ENCODE data around the gene EMC10. TPM values are rescaled to one million over a fixed set of nuclear protein-coding genes. Genes with fewer than 3 reads are reported as not detected.

EMC10 gene
- total and polyA plus RNA-seq, 2 of the 4 experiments (the other 2 are of a cell fraction) = 11.3 to 90.9 TPM

DNA sequence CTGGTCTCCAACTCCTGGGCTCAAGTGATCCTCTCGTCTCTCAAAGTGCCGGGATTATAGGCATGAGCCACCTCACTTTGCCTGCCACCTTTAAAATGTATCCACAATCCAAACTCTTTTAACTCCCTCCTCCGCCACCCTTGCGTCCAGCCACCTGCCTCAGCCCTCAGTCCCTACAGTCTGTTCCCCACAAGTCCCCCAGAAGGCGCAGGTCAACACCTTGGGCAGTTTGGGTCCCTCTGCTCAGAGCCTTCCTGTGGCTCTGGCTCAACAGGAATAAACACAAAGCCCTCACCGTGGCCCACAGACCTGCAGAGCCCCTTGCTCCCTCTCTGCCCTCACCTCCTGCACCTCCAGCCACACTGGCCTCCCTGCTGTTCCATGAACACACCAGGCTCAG, 7.5 kb upstream of the EMC10 start:
- WGBS, 2 experiments (ENCODE audit: extremely low coverage in 2 of 2, insufficient read length in 1 of 2) = 75% methylated on average over 3 of the region's 6 CpGs; no CpG with 5 or more reads in 1 of the 2 experiments

More for the DNA sequence above, 7.5 kb upstream of the EMC10 start:
- no peak overlapping the region for H3K23ac ChIP-seq (ENCODE audit: low read depth, low read length)
- no peak overlapping the region for H2BK5ac ChIP-seq (ENCODE audit: low read depth, low read length, poor library complexity, severe bottlenecking)
- H3K27me3 ChIP-seq (ENCODE audit: control insufficient read depth, insufficient read depth, low read length) = peaks cover 2% of the 10 kb centered on the region; the same call in 1 of the 2 replicates
- H3K4me1 ChIP-seq (ENCODE audit: control insufficient read depth, insufficient read depth, low read length) = no peaks in the 10 kb centered on the region
- no peak overlapping the region for H3K9ac ChIP-seq (ENCODE audit: low read depth, low read length)
- no peak overlapping the region for H2AK5ac ChIP-seq (ENCODE audit: low read depth, low read length)
- ChIA-PET CTCF (no interaction called here), POLR2A (ENCODE audit: unreplicated experiment) (no interaction called here)
- no peak overlapping the region for H4K5ac ChIP-seq (ENCODE audit: low read depth, low read length)
- in situ Hi-C loops (cut with MboI; ENCODE audit: low sequenced_read_pairs) (no loop called here), dilution Hi-C loops (cut with HindIII; ENCODE audit: low sequenced_read_pairs, unreplicated experiment) (no loop called here), intact Hi-C loops (cut with micrococcal nuclease) (no loop called here)
- H3K4me3 ChIP-seq (ENCODE audit: insufficient read depth, low read depth, low read length) = no peak overlapping the region
- no peak overlapping the region for H4K8ac ChIP-seq (ENCODE audit: low read depth in 2 of 2, low read length in 2 of 2)
- no peak overlapping the region for H2AFZ ChIP-seq (replicated peaks; ENCODE audit: low read length, poor library complexity)
- TF ChIP-seq ELK1 (IDR thresholded peaks at IDR 0.05; ENCODE audit: borderline replicate concordance, low read depth, low read length) (no peak), RFX5 (IDR thresholded peaks at IDR 0.05; ENCODE audit: low read depth, low read length) (no peak), NFE2L2 (IDR thresholded peaks at IDR 0.05; ENCODE audit: low read depth, low read length) (no peak), FOS (IDR thresholded peaks at IDR 0.05; ENCODE audit: low read depth, low read length) (no peak), CTCF (conservative IDR thresholded peaks at IDR 0.05; ENCODE audit: low read depth, low read length) (no peak), MAFK (IDR thresholded peaks at IDR 0.05; ENCODE audit: low read depth, low read length) (no peak), MXI1 (IDR thresholded peaks at IDR 0.05; ENCODE audit: borderline replicate concordance, low read depth, low read length) (no peak), BHLHE40 (IDR thresholded peaks at IDR 0.05; ENCODE audit: low read depth, low read length) (no peak), RCOR1 (IDR thresholded peaks at IDR 0.05; ENCODE audit: insufficient replicate concordance, low read length) (no peak), CHD1 (IDR thresholded peaks at IDR 0.05; ENCODE audit: low read depth, low read length) (no peak), POLR2A (IDR thresholded peaks at IDR 0.05; ENCODE audit: low read depth, low read length) (no peak), MAZ (IDR thresholded peaks at IDR 0.05; ENCODE audit: borderline replicate concordance, low read depth, low read length) (no peak), RAD21 (IDR thresholded peaks at IDR 0.05; ENCODE audit: low read length) (no peak), SMC3 (IDR thresholded peaks at IDR 0.05; ENCODE audit: low read depth, low read length) (no peak), CEBPB (IDR thresholded peaks at IDR 0.05; ENCODE audit: low read depth, low read length) (no peak)
- TF ChIP-seq, protein P1, sequence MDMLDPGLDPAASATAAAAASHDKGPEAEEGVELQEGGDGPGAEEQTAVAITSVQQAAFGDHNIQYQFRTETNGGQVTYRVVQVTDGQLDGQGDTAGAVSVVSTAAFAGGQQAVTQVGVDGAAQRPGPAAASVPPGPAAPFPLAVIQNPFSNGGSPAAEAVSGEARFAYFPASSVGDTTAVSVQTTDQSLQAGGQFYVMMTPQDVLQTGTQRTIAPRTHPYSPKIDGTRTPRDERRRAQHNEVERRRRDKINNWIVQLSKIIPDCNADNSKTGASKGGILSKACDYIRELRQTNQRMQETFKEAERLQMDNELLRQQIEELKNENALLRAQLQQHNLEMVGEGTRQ (IDR thresholded peaks at IDR 0.05; ENCODE audit: low read depth, low read length) = no peak
- H4K91ac ChIP-seq (ENCODE audit: insufficient read depth, low read depth, low read length) = no peak overlapping the region
- H3K56ac ChIP-seq (ENCODE audit: extremely low read depth, insufficient read depth, low read length) = no peak overlapping the region
- H4K20me1 ChIP-seq (ENCODE audit: insufficient read depth, low read length) = no peaks in the 10 kb centered on the region
- H3K4me2 ChIP-seq (ENCODE audit: low read depth, low read length) = no peak overlapping the region
- DNase-seq (no peak), ATAC-seq (ENCODE audit: low read depth) (no peak)
- H3K79me1 ChIP-seq (ENCODE audit: low read depth in 1 of 2, low read length in 2 of 2) = no peaks in the 10 kb centered on the region
- no peak overlapping the region for H3K18ac ChIP-seq (ENCODE audit: low read depth, low read length)
- BruUV-seq (replicated peaks) = no TSS peak
- H3K4ac ChIP-seq (ENCODE audit: low read depth, low read length) = no peak overlapping the region
- no peaks in the 10 kb centered on the region for H3K36me3 ChIP-seq (ENCODE audit: control insufficient read depth, insufficient read depth, low read length)
- no peak overlapping the region for H3K14ac ChIP-seq (replicated peaks; ENCODE audit: low read depth, low read length)
- no peaks in the 10 kb centered on the region for H3K9me3 ChIP-seq (ENCODE audit: control insufficient read depth, insufficient read depth, low read length)
- H2BK120ac ChIP-seq (ENCODE audit: low read depth, low read length) = no peak overlapping the region
- H2BK15ac ChIP-seq (ENCODE audit: low read depth, low read length) = no peak overlapping the region
- H2AK9ac ChIP-seq (replicated peaks; ENCODE audit: low read depth, low read length, poor library complexity) = no peak overlapping the region
- H3K27ac ChIP-seq (ENCODE audit: insufficient read depth, low read length) = no peak overlapping the region
- no peaks in the 10 kb centered on the region for H3K9me1 ChIP-seq (ENCODE audit: insufficient read depth, low read length)
- no peak overlapping the region for H2BK20ac ChIP-seq (ENCODE audit: low read depth, low read length)

Measured in IMR-90 (cell line).